ENCODE data around the gene TENT5C.

Gene TENT5C

DNA sequence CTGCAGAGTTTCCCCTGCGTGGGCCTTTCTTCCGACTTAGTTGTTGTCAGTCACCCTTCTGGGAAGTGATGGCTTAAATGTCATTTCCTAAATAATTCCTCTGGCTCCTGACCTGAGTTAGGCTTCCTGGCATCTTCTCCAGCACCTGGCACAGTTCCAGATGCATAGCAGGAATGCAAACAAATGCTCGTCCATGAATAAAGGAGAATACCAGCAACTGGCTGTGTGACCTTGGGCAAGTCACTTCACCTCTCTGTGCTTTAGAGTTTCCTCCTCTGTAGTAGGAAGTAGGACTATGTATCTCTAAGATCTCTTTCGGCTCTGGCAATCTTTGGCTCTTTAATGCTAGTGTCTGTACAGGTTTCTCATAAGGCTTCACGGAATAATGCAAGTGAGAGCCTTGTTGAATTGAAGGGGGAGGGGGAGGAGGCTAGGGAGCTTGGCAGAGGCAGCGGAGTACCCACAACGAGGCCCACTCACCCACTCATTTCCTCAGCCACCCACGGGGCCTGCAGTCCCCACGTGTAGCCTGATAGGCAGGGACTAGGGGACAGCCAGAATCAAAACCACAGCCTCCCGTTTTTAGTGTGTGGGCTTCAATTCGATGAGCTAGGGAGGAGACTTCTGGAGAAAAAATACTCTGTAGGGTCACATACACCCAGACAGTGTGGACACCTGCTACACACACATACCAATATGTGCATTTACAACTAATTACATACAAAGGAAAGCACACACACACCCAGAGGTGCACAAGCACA lies 48.1 kb downstream of the TENT5C start:
- no peak overlapping the region for H3K27ac ChIP-seq (ENCODE audit: extremely low read depth, low read depth, low read length)

DNA sequence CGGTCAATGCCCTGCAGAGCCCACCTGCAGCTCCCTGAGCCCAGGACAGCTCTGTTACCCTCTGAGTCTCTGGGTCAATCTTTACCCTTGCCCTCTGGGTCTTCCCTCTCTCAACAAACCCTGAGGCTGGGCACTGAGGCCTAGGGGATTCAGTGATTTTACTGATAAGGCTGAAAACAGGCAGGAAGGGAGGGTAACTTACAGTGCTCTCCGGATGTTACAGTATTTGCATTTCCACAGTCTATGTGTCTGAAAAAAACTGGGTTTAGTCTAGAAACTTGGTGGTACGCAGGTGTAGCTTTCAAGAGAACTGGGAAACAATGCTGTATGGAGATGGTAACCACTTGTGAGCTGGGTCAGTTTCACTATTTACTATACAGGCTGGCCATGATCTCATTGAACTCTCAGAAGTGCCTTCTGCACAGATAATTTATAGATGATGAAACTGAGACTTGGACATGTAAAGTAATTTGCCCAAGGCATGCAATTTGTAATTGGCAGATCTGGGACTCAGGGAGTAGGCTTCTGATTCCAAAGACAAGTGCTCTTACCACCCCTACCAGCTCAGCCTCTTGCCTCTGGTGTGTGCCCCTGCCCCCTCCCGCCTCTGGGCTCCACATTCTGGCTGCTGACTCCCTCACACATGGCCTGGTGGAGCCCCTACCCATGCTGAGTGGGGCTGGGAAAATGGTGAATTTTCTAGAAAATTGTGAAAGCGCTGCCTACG lies 48.8 kb downstream of the TENT5C start:
- no peak overlapping the region for H3K27ac ChIP-seq (ENCODE audit: extremely low read depth, low read depth, low read length)
- ChIA-PET CTCF (interaction anchor here (1.1 to 1.6 kb wide), 2 partner anchors 32 to 242 kb away, joined by 3 to 4 read pairs; no protein-coding TSS in a partner anchor), POLR2A (interaction anchor here (1.0 kb wide), 1 partner anchor 49 kb away, joined by 4 read pairs; the partner anchor contains the start of gene TENT5C)
- no peaks in the 10 kb centered on the region for H3K9me3 ChIP-seq (ENCODE audit: control insufficient read depth, insufficient read depth, low read depth, low read length)
- no peaks in the 10 kb centered on the region; the same call in 1 of the 2 replicates for H3K4me1 ChIP-seq (ENCODE audit: control insufficient read depth, insufficient read depth, low read length)
- H3K36me3 ChIP-seq (ENCODE audit: control insufficient read depth in 2 of 2, insufficient read depth in 1 of 2, low read length in 2 of 2): no peaks in the 10 kb centered on the region
- TF ChIP-seq, protein P1, sequence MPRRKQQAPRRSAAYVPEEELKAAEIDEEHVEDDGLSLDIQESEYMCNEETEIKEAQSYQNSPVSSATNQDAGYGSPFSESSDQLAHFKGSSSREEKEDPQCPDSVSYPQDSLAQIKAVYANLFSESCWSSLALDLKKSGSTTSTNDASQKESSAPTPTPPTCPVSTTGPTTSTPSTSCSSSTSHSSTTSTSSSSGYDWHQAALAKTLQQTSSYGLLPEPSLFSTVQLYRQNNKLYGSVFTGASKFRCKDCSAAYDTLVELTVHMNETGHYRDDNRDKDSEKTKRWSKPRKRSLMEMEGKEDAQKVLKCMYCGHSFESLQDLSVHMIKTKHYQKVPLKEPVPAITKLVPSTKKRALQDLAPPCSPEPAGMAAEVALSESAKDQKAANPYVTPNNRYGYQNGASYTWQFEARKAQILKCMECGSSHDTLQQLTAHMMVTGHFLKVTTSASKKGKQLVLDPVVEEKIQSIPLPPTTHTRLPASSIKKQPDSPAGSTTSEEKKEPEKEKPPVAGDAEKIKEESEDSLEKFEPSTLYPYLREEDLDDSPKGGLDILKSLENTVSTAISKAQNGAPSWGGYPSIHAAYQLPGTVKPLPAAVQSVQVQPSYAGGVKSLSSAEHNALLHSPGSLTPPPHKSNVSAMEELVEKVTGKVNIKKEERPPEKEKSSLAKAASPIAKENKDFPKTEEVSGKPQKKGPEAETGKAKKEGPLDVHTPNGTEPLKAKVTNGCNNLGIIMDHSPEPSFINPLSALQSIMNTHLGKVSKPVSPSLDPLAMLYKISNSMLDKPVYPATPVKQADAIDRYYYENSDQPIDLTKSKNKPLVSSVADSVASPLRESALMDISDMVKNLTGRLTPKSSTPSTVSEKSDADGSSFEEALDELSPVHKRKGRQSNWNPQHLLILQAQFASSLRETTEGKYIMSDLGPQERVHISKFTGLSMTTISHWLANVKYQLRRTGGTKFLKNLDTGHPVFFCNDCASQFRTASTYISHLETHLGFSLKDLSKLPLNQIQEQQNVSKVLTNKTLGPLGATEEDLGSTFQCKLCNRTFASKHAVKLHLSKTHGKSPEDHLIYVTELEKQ (tag by site-specific recombination; IDR thresholded peaks at IDR 0.05; ENCODE audit: borderline replicate concordance): no peak
- TF ChIP-seq ZNF558 (tag by site-specific recombination; IDR thresholded peaks at IDR 0.05) (no peak), ZNF596 (tag by site-specific recombination; IDR thresholded peaks at IDR 0.05) (no peak), ZNF600 (tag by site-specific recombination; IDR thresholded peaks at IDR 0.05) (no peak), YY1 (tag by site-specific recombination; IDR thresholded peaks at IDR 0.05) (no peak), ZNF211 (tag by site-specific recombination; IDR thresholded peaks at IDR 0.05; ENCODE audit: low read depth) (no peak), ZNF768 (tag by site-specific recombination; IDR thresholded peaks at IDR 0.05) (no peak), ZNF571 (tag by site-specific recombination; IDR thresholded peaks at IDR 0.05) (no peak), ZNF202 (tag by site-specific recombination; IDR thresholded peaks at IDR 0.05; ENCODE audit: borderline replicate concordance) (no peak), ZNF404 (tag by site-specific recombination; IDR thresholded peaks at IDR 0.05) (no peak)
- TF ChIP-seq, protein P2, sequence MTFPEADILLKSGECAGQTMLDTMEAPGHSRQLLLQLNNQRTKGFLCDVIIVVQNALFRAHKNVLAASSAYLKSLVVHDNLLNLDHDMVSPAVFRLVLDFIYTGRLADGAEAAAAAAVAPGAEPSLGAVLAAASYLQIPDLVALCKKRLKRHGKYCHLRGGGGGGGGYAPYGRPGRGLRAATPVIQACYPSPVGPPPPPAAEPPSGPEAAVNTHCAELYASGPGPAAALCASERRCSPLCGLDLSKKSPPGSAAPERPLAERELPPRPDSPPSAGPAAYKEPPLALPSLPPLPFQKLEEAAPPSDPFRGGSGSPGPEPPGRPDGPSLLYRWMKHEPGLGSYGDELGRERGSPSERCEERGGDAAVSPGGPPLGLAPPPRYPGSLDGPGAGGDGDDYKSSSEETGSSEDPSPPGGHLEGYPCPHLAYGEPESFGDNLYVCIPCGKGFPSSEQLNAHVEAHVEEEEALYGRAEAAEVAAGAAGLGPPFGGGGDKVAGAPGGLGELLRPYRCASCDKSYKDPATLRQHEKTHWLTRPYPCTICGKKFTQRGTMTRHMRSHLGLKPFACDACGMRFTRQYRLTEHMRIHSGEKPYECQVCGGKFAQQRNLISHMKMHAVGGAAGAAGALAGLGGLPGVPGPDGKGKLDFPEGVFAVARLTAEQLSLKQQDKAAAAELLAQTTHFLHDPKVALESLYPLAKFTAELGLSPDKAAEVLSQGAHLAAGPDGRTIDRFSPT (tag by site-specific recombination; IDR thresholded peaks at IDR 0.05): no peak
- TF ChIP-seq, protein P3, sequence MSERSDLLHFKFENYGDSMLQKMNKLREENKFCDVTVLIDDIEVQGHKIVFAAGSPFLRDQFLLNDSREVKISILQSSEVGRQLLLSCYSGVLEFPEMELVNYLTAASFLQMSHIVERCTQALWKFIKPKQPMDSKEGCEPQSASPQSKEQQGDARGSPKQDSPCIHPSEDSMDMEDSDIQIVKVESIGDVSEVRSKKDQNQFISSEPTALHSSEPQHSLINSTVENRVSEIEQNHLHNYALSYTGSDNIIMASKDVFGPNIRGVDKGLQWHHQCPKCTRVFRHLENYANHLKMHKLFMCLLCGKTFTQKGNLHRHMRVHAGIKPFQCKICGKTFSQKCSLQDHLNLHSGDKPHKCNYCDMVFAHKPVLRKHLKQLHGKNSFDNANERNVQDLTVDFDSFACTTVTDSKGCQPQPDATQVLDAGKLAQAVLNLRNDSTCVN (tag by site-specific recombination; optimal IDR thresholded peaks at IDR 0.05): no peak
- no peak overlapping the region for H3K4me3 ChIP-seq (ENCODE audit: low read depth, low read length)

More for the DNA sequence above, 48.1 kb downstream of the TENT5C start:
- no peaks in the 10 kb centered on the region for H3K36me3 ChIP-seq (ENCODE audit: control insufficient read depth in 2 of 2, insufficient read depth in 1 of 2, low read length in 2 of 2)
- CTCF ChIA-PET: interaction anchor here (1.6 kb wide), 1 partner anchor 243 kb away, joined by 3 read pairs; no protein-coding TSS in a partner anchor
- TF ChIP-seq ZFHX2 (tag by site-specific recombination; conservative IDR thresholded peaks at IDR 0.05) (peak; percentile 91), ZNF768 (tag by site-specific recombination; IDR thresholded peaks at IDR 0.05) (peak; percentile 62; the same call in 1 of the 2 replicates), HOXA7 (CRISPR knock-in tag; IDR thresholded peaks at IDR 0.05; ENCODE audit: borderline replicate concordance) (no peak), ZSCAN16 (tag by site-specific recombination; IDR thresholded peaks at IDR 0.05) (no peak), ZNF610 (tag by site-specific recombination; IDR thresholded peaks at IDR 0.05; ENCODE audit: borderline replicate concordance) (no peak), ZNF175 (tag by site-specific recombination; IDR thresholded peaks at IDR 0.05) (no peak), EGR2 (tag by site-specific recombination; IDR thresholded peaks at IDR 0.05; ENCODE audit: low read depth) (peak; percentile 87)
- H3K9me3 ChIP-seq (ENCODE audit: control insufficient read depth, insufficient read depth, low read depth, low read length): no peaks in the 10 kb centered on the region
- no peak overlapping the region for H3K4me3 ChIP-seq (ENCODE audit: low read depth, low read length)
- H3K4me1 ChIP-seq (ENCODE audit: control insufficient read depth, insufficient read depth, low read length): no peaks in the 10 kb centered on the region; the same call in 1 of the 2 replicates
- POLR2A ChIA-PET: interaction anchor here (1.0 kb wide), 1 partner anchor 48 kb away, joined by 4 read pairs; the partner anchor contains the start of gene TENT5C

All from HEK293 (cell line).